Kidney capillary endothelial cell (primary cell): ENCODE data around the gene TBC1D19.
A peak's percentile ranks its signal among the peaks of the same experiment; 100 is the strongest.
"Not testable (repeated sequence)": the region's sequence is repeated elsewhere in the genome, so short reads cannot be mapped to it uniquely, and the experiment has no call there.

Experiments
- DNase-seq: peaks from one replicate; pipeline ENCODE4 v3.0.0-alpha.2; 2018; ENCODE audit warnings: low spot score

TBC1D19 gene

GRCh38 chr4:26685250-26685649 is 101.4 kb downstream of the TBC1D19 start:
- no peak for DNase-seq

GRCh38 chr4:26687728-26688127 is 103.8 kb downstream of the TBC1D19 start:
- DNase-seq = no peak

- DNase-seq = no peak
Measured at GRCh38 chr4:26690506-26690905, 106.6 kb downstream of the TBC1D19 start.

GRCh38 chr4:26692014-26692726 is 108.3 kb downstream of the TBC1D19 start:
- no peak for DNase-seq

- not testable (repeated sequence) for DNase-seq
Measured at GRCh38 chr4:26694131-26694530, 110.2 kb downstream of the TBC1D19 start.

- no peak for DNase-seq
Measured at GRCh38 chr4:26700110-26700509, 116.2 kb downstream of the TBC1D19 start.

GRCh38 chr4:26701095-26701494 is 117.2 kb downstream of the TBC1D19 start:
- no peak for DNase-seq

GRCh38 chr4:26701786-26702227 is 117.9 kb downstream of the TBC1D19 start:
- DNase-seq = no peak

GRCh38 chr4:26707342-26707741 is 123.5 kb downstream of the TBC1D19 start:
- no peak for DNase-seq

GRCh38 chr4:26709246-26709645 is 125.4 kb downstream of the TBC1D19 start:
- DNase-seq = no peak

- DNase-seq = no peak
Measured at GRCh38 chr4:26713563-26714151, 129.8 kb downstream of the TBC1D19 start.

- no peak for DNase-seq
Measured at GRCh38 chr4:26715636-26716242, 131.9 kb downstream of the TBC1D19 start.

GRCh38 chr4:26717332-26717731 is 133.4 kb downstream of the TBC1D19 start:
- DNase-seq = peak; percentile 44

GRCh38 chr4:26719954-26720552 is 136.2 kb downstream of the TBC1D19 start:
- DNase-seq = peak; percentile 49

- no peak for DNase-seq
Measured at GRCh38 chr4:26721685-26722084, 137.8 kb downstream of the TBC1D19 start.

GRCh38 chr4:26723216-26723615 is 139.3 kb downstream of the TBC1D19 start:
- no peak for DNase-seq

- no peak for DNase-seq
Measured at GRCh38 chr4:26724534-26724933, 140.7 kb downstream of the TBC1D19 start.

GRCh38 chr4:26726655-26727387 is 142.9 kb downstream of the TBC1D19 start:
- no peak for DNase-seq

- no peak for DNase-seq
Measured at GRCh38 chr4:26727844-26728243, 144.0 kb downstream of the TBC1D19 start.

- no peak for DNase-seq
Measured at GRCh38 chr4:26729027-26729426, 145.1 kb downstream of the TBC1D19 start.

GRCh38 chr4:26729547-26729946 is 145.7 kb downstream of the TBC1D19 start:
- DNase-seq = no peak

- no peak for DNase-seq
Measured at GRCh38 chr4:26731351-26732035, 147.6 kb downstream of the TBC1D19 start.
